ENCODE data around the gene SUCLG2.

The SUCLG2 gene

DNA sequence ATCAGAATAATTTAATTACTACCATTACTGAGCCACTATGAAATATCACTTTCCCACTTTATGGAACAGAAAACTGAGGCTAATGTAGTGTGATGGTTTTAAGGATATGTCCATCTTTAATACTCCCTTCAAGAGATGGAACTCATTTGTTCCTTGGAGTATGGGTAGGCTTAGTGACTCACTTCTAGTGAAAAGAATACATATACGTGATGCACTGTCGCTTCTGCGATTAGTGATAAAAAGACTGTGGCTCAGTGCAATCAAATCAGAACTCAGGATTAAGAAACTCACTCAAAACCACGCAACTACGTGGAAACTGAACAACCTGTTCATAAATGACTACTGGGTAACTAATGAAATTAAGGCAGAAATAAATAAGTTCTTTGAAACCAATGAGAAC, 216.6 kb downstream of the SUCLG2 start:
- DNase-seq: no peak

DNA sequence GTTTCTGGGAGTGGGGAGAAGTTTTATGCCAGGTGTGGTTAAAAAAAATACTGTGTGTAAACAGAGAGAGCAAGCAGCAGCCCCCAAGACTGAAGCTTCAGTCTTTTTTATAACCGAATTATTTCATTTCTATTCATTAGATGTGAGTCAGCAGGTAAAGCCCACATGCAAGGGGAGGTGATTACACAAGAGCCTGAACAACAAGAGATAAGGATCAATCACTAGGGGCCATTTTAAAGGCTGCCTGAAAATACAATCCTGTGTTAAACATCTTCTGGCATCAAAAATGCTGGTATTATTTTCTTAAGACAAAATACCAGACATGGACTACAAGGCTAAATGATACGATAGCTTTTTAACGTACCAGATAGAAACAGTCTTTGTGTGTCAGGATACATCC, 217.3 kb downstream of the SUCLG2 start:
- DNase-seq: no peak

DNA sequence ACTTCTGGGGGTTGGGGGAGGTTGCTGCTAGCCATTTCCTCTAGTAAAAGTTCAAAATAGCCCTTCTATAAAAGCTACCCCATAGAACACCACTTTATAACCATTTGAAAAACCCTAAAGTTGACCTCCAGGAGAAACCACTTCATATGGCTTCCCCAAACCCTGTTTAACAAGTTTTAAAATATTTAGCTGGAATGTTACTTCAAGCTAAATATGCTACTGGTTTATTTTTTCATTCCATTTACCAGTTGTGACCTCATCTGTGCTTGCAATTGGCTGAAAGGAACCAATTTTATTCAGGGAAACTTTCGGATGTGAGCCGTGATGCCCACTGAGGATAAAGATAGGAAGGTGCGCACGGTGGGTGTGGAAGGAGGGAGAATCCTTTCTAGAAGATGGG, 221.3 kb downstream of the SUCLG2 start:
- no peak for DNase-seq

DNA sequence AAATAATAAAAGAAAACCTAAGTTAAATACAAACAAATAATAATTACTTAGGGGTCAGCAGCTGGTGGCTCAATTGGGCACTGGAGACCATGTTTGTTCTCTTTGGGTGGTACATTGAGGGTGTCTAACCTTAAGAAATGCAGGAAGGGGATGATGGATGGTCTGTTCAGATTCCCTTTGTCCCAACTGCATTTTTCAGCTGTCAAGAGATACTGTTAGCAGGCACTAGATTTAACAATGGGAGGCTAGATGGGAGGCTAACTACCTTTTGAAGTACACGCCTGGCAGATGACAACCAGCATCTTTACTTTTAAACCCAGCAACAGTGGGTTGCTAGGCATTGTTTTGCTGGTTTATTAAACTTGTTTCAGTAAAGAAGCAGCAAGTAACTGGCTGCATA, 222.5 kb downstream of the SUCLG2 start:
- no peak for DNase-seq

DNA sequence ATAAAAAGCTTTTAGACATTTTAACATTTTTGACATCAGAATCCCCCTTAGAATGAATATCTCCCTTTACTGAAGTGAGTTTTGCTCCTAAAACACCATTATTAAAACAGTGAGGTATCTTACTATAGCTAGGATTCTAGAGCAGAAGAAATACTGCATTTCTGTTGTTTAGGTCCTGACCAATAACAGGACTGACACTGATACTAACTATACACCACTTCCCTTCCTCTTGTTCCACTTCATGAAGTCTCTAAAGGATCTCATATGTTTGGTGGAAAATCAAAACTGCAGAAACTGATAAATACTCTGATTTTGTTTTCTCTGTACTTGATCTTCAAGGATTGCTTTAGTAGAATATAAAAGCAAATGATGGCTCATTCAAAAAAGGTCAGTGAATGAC, 230.7 kb downstream of the SUCLG2 start:
- DNase-seq: no peak

DNA sequence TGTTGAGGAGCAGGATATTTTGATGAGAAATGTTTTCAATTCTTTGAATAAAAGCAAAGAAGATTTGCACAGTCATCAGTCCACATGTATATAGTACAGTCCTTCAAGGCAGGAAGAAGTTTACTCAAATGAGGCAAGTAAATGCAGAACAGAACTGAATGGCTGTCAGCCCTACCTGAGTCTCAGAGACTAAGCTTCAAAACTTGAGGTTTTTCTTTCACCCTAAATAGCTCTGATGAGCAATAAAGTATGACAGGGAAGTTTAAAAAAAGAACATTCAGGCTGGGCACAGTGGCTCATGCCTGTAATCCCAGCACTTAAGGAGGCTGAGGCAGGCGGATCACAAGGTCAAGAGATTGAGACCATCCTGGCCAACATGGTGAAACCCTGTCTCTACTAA, 232.5 kb downstream of the SUCLG2 start:
- DNase-seq: no peak

DNA sequence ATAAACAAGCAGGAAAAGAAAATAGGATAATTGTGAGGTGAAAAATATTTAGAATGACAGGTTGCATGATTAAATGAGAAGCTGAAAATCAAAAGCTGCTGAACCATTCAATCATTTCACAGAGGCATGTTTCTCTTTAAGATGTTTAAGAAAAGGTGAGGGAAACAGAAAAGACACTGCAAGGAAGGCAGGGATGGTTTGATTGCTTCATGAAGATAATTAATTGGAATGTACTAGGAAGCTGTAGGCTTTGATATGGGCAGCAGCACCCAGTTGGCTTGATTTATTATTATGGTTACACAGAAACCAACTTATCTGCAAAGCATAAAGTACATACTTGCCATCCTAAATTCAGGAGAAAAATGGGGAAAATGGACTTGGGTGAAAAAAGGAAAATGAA, 234.6 kb downstream of the SUCLG2 start:
- no peak for DNase-seq

DNA sequence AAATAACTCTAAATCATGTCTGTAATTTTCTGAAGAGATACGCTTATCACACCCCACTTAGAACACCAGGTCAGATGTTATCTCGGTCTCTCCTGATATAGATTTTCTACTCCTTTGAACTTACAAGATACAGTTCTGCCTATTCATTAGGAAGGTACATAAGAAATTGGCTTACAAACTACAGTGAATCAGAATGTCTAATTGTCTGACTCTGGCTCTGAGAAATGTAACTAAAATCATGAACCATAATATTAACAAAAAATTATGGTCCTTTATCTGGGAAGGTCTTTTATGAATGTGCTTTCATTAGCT, 235.2 kb downstream of the SUCLG2 start:
- DNase-seq: no peak

DNA sequence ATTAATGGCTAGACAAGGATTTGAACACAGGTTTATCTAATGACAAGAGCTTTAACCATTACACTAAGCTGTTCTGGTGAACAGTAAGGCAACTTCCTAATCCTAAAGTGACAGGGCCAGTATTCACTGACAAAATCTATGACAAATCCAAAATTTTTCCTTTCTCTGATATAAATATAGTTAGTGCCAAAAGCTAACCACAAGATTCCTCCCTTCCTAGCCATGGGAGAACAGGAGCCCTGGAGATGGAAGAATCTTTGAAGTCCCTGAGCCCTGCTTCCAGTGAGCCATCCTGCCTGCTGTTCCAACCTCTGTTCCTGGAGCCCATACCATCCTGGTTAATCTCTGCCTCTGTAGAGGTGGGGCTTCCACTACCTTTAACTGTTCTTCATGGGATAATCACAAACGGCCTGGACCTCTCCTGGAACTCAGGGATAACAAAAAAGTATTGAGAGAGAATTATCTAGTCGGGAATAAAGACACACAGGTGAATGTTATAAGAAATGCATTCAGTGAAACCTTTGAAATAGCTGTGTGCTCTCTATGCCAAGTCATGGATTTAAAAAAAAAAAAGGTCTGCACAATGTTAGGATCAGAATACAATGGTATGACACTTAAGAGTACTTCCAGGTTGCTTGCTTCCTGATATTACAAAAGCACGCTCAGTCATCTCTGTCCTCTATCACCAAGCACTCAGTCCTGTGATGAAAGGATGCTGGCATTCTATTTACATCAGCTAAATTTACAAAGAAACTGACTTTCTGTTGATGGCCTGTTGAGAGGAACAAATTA, 235.8 kb downstream of the SUCLG2 start:
- peak; percentile 58 for DNase-seq

DNA sequence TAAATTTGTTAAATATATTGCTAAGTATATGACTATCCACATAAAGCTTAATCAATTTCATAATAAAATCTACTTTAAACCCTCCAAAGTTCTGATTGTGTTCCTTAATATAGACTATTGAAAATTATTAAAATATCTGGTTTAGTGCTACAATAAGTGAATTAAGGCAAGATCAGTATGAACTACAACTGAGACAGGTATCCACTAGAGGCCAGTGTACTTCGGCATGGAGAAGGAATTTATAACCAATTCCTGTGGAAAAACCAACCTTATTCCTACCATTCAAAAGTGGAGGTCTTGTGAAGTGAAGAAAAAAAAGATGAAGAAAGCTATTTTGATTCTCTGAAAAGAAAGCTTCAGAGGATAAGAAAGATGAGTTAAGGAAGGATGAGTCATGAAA, 237.7 kb downstream of the SUCLG2 start:
- peak; percentile 35 for DNase-seq

DNA sequence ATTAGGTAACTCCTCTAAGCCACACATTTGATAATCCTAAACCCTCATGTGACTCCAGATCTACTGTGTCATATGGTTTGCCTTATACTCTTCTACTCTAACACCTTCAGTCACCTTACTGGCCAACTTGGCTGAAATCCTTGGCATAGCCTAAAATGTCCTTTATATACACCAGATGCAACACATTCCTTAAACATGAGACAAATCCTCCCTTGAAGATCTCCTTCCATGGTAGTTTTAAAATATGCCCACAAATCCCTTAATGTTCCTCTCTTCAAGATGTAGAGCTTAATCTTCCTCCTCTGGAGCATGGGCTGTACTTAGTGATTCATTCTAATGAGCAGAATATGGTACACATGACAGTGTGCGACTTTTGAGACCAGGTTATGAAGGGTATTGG, 238.9 kb downstream of the SUCLG2 start:
- peak; percentile 35 for DNase-seq

DNA sequence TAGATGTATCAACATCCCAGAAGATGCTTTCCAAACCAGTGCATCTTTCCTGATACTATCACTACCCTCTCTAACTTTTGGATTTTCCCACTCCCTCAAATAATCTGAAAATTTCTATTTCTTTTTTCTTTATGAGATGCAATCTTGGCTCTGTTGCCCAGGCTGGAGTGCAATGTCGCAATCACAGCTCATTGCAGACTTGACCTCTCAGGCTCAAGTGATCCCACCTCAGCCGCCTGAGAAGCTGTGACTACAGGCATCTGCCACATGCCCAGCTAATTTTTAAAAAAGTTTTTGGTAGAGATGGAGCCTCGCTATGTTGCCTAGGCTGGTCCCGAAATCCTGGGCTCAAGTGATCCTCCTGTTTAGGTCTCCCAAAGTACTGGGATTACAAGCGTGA, 239.7 kb downstream of the SUCLG2 start:
- no peak for DNase-seq

DNA sequence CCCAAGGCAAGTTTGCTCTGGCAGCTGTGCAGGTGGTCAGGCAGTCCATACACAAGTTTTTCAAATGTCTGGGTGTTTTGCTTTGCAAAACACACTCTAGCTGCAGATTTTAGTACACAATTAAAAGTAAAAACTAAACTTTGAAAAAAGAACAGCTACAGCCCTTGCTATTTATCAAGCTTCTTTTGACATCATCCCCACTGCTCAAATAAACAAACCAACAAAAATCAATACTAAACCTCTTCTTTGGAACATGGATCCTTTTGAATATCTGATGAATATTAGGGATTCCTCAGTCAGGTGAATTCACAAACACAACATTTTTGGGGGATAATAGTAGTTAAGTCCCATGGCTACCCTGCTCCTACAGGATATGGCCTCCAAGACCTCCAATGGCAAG, 249.2 kb downstream of the SUCLG2 start:
- DNase-seq: no peak

DNA sequence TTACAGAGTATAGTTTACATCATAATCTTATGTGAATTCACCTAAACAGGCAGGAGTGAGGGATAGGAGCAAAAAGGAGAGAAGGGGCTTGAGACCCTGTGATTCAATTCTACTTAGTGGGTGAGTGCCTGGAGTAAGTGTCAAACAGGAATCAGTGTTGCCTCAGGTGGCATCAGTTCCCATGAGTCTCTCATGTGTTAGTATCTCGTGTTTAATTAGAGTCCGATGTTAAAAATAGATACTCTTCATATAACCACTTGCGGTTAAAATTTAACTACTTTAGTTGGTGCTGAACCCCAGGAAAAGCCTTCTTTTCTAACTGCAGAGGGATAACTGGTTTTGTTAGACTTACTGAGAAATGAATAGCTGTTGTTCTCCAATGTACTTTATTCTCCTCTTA, 251.5 kb downstream of the SUCLG2 start:
- no peak for DNase-seq

DNA sequence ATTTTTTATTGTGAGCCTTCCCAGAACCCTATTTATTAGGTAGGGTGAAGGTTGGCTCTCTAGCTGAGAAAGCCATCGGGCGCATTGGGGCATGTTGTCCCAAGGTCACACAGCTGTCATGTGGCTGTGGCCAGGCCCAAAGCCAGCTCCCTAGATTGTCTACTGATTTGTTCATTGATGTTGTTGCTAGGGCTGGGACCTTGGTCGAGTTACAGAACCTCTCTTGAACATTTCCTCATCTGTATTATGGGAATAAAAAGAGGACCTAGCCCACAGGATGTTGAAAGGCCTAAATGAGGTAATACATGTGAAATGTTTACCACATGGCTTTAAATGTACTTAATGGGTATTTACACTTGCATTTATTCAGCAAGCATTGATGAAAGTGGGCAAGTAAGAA, 252.5 kb downstream of the SUCLG2 start:
- no peak for DNase-seq

DNA sequence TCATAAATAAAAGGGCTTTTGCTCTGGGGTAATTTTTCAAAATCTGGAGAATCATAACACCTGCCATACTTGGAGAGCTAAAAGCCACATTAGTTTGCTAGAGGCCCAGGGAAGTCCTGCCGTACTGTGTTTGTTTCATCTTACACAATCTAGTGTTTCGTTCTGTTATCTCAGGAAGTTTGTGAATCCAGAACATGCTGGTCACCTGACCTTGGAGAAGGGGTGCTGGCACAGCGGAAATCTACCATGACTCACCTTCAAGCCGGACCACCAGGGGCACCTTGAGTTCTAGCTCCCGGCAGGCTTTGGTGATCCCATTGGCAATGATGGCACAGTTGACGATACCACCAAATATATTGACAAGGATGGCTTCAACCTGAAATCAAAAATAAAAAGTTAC, 253.9 kb downstream of the SUCLG2 start:
- no peak for DNase-seq

DNA sequence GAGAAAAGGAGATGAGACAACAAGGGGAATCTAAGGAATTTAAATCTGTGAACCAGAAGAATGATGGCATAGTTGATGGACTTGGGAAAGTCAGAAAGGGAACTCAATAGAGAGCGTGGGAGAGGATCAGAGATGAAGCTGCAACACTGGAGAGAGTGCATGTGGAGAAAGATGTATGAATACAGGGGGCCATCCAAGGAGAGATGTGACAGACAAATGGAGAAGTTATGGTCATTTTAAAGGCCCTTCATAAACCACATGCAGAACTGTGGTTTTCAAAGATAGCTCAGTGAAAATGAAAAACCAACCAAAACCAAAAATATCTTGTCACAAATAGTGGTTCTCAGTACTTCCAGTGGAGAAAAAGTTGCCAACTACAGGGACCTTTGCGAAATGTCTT, 265.2 kb downstream of the SUCLG2 start:
- peak; percentile 2 for DNase-seq

DNA sequence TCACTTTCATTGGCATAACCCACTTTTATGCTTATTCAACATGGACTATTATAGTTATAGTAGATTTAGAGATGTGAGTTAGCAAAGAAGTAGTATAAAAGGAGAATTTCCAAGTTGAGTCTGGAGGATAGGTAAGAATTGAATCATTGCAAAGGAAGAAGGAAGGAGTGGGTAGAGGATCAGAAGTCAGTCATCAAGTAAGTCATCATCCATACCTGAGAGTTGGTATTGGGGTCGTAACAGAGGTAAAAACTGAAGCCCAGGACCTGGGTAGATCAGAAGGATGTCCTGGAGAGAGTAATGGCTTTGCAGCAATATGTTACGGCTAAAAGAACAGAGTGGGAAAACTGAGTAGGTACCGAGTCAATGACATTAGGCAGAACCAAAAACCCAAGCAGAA, 265.7 kb downstream of the SUCLG2 start:
- no peak for DNase-seq

DNA sequence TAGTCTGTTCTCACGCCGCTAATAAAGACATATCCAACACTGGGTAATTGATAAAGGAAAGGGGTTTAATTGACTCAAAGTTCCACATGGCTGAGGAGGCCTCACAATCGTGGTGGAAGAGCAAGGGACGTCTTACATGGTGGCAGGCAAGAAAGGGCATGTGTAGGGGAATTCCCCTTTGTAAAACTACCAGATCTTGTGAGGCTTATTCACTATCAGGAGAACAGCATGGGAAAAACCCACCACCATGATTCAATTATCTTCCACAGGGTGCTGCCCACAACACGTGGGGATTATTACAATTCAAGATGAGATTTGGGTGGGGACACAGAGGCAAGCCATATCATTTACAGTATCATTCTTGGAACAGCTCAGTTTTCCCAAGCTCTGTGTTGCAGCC, 268.0 kb downstream of the SUCLG2 start:
- no peak for DNase-seq

DNA sequence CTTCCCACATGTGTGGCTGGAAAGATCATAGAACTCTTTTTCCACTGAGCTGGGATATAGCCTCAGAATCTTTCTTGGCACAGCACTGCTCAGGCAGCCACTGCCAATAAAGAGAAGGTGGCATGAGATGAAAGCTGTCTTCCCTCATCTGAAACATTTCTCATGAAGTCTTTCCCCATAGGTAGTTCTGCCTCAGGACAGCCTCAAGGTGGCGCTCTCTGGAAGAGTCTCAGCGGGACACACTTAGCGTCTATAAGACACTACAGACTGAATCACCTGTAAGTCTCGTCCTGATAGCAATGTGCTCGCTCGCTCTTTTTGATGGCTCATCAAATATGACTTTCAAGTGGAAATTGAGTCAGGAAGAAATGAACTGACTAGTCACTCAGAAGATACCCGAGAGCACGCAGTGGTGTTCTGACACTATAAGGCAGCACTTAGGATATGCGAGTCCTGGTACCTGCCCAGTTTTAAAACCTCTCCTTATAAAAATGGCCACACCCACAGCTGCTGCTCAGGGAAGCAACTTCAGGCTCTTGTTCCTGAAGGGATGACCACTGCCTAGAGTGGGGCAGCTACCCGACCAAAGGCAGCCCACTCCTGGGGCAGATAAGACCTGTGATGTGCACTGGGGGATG, 269.5 kb downstream of the SUCLG2 start:
- DNase-seq: peak; percentile 51

DNA sequence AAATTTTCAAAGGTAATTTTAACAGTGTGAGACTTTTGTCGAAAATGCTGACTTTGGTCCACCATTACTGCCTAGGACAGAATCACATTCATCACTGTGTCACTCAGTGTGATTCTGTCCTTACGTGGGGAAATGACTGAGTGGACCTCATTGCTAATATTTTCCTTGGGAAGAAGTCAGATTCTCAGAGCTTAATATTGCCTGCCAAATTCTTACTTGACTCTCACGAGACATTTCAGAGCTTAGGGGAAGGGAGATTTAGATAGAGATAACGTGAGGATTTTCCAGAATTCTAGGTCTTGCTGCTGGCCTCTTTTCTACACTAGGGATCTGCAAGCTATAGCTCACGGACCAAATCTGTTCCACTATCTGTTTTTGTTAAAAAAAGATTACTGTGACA, 270.4 kb downstream of the SUCLG2 start:
- peak; percentile 21 for DNase-seq

DNA sequence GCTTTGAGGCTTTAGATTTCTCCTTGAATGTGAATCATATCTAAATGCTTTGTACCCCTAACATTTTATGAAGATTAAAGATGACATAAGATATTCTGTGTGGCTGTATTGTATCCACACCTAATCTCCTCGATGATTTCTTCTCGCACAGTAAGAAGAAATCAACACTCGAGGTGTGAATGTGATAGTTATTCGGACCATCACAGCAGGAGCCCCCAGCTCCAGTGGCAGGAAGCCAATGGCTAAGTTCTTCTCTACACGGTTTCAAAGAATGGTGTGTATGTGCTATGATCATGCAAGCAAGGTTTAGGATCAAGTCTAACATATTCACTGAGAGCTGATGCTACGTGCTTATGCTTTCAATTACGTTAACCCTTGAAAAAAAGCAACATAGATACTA, 271.0 kb downstream of the SUCLG2 start:
- DNase-seq: no peak

DNA sequence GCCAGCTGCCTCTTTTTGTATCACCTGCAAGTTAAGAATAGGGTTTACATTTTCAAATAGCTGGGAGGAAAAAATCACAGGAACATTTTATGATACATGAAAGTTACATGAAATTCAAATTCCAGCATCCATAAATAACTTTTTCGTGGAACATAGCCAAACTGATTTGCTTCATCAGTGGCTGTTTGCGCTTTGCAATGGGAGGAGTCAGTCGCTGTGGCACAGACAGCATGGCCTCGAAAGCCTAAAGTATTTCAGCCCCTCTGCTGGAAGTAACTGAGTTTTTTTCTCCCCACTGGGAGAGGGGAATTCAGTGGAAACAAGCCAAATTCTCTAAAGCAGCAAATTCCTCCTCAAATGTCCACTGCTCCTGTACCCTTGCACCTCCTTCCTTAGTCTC, 271.9 kb downstream of the SUCLG2 start:
- DNase-seq: peak; percentile 30

DNA sequence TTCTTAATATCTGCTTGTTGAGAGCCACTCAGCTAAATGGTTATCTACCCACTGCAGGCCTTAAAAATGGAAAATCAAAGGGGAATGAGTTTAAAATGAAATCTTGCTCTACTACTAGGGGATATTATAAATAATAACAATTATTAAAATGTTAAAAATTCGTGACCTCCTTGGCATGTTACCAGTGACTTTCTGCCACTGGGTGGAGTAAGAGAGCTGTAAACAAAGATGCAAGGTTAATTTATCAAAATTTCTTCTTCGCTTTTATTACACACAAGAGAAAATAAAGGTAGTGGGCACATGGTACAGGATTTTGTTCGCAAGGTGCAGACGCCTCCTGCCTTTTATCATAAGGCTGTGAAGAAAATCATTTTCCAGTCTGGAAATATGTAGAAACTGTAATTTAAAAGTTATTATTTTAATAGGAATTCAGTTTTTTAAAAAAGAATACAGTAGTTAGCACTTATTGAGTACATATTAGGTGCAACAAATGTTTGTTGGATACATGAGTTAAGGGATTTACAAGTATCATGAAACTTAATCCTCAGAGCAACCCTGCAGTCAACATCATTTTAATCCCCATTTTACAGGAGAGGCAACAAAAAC, 272.6 kb downstream of the SUCLG2 start:
- DNase-seq: peak; percentile 29

Data from fibroblast of skin of back (primary cell).